HepG2 (cell line): ENCODE data around the gene STX10. TPM values are rescaled to one million over a fixed set of nuclear protein-coding genes. Genes with fewer than 3 reads are reported as not detected.

ENCODE experiments used
- DNMT1 ChIP-seq: sonication (generic); formaldehyde crosslinking; IDR thresholded peaks from 2 replicates; pipeline ENCODE4 v1.5.1; 2020; ENCODE audit warnings: mild to moderate bottlenecking, missing genetic modification reagents
- HDAC2 ChIP-seq: sonication (generic); formaldehyde crosslinking; IDR thresholded peaks from 2 replicates; pipeline ENCODE4 v1.4.0; 2020; ENCODE audit warnings: missing genetic modification reagents
- HMG20B ChIP-seq: conservative IDR thresholded peaks from 2 replicates; pipeline ENCODE4 v1.6.1; 2016; ENCODE audit warnings: missing genetic modification reagents, missing compliant biosample characterization
- HNRNPLL ChIP-seq: fragments of 200-400 bp; formaldehyde crosslinking; IDR thresholded peaks from 2 replicates; pipeline ENCODE4 v1.6.1; 2017; ENCODE audit warnings: mild to moderate bottlenecking, low read depth, low read length; ENCODE audit not compliant: poor library complexity, severe bottlenecking
- ISX ChIP-seq: sonication (generic); formaldehyde crosslinking; conservative IDR thresholded peaks from 2 replicates; pipeline ENCODE4 v1.5.0; 2020; ENCODE audit warnings: missing genetic modification reagents
- JUN ChIP-seq: sonication (generic); formaldehyde crosslinking; IDR thresholded peaks from 2 replicates; pipeline ENCODE4 v1.4.0; 2020; ENCODE audit warnings: mild to moderate bottlenecking, missing genetic modification reagents
- ZNF160 ChIP-seq: sonication (generic); formaldehyde crosslinking; IDR thresholded peaks from 2 replicates; pipeline ENCODE4 v1.8.0; 2022; ENCODE audit warnings: mild to moderate bottlenecking, inconsistent platforms, missing genetic modification reagents
- ZNF331 ChIP-seq: sonication (generic); formaldehyde crosslinking; IDR thresholded peaks from 2 replicates; pipeline ENCODE4 v1.4.0; 2020; ENCODE audit warnings: missing genetic modification reagents
- ZNF510 ChIP-seq: sonication (generic); formaldehyde crosslinking; IDR thresholded peaks from 2 replicates; pipeline ENCODE4 v1.4.0; 2020; ENCODE audit warnings: low read depth, mild to moderate bottlenecking, missing genetic modification reagents
- polyA plus RNA-seq, 8 experiments: library from polyadenylated mRNA; depleted of rRNA in 3 of 8; stranded (reverse) in 7 of 8; unstranded in 1 of 8; fragments of >200 nt; fragmentation: Illumina TruSeq in 4 of 8; extraction: Trizol in 4 of 8; gene quantifications; 2 replicates each; pipeline versions ENCODE4 v1.2.1 to v1.2.3, GENCODE V29; 2011 to 2016; ENCODE audit warnings: low read depth in 4 of 8, missing spikeins in 1 of 8, mixed read lengths in 1 of 8; ENCODE audit not compliant: insufficient read depth in 1 of 8
- total RNA-seq, 5 experiments: library from RNA; depleted of rRNA; stranded (reverse); fragments of >200 nt; fragmentation: Illumina TruSeq; extraction: Trizol; gene quantifications; 2 replicates each; pipeline ENCODE4 v1.2.3, GENCODE V29; 2016; ENCODE audit warnings: low read depth in 1 of 5
- TF ChIP-seq, protein P1 (sequence below): sonication (generic); formaldehyde crosslinking; IDR thresholded peaks from 2 replicates; pipeline ENCODE4 v1.5.0; 2020; ENCODE audit warnings: mild to moderate bottlenecking, missing genetic modification reagents, borderline replicate concordance
- TF ChIP-seq, protein P2 (sequence below): sonication (generic); formaldehyde crosslinking; IDR thresholded peaks from 2 replicates; pipeline ENCODE4 v1.4.0; 2020; ENCODE audit warnings: missing genetic modification reagents, borderline replicate concordance

Gene STX10
- total and polyA plus RNA-seq, 2 of the 13 experiments (the other 11 are each of a cell fraction or from before 2014, with no cell fraction given), result 47.9 to 66.4 TPM

DNA sequence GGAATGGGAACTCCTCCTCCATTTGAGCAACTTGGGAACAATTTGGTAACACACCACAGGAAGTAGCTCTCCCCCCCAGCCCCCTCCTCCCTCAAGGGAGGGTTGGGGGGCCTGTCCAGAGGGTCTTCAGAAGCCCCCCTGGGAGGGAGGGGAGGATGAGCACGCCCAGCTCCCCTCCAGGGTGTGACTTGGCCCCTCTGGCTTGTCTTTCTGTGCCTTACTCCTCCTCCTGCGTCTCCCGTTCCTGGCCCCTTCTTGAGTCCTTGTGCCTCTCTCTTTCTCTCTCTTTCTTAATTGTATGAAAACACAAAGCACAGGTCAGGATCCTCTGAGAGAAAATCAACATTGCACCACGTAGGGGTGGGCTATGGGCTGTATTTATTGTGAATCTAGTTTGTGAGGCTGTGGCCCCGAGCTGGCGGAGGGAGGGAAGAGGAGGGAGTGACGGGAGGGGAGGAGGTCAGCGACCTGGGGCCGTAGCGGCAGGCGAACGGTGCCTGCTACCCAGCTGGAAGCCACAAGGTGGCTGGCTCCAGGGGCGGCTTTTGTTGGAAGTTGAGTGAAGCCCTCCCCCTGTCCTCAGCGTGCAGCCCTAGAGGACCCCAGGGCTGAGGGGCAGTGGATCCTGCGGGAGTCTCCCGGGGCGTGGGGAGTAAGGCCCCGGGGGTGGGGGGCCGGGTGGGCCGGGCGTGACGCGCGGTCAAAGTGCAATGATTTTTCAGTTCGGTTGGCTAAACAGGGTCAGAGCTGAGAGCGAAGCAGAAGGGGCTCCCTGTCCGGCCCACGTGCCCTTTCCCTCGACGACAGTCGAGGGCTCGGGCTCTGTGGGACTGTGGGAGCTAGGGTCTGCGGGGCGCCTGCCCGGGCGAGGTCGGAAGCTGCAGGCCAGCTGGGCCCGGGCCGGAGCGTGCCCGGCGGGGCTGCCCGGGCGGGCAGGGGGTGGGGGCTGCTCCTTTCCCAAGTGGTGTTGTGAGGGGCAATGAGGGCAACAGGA is 53.9 kb downstream of the STX10 start (continued):
- TF ChIP-seq, protein P1, sequence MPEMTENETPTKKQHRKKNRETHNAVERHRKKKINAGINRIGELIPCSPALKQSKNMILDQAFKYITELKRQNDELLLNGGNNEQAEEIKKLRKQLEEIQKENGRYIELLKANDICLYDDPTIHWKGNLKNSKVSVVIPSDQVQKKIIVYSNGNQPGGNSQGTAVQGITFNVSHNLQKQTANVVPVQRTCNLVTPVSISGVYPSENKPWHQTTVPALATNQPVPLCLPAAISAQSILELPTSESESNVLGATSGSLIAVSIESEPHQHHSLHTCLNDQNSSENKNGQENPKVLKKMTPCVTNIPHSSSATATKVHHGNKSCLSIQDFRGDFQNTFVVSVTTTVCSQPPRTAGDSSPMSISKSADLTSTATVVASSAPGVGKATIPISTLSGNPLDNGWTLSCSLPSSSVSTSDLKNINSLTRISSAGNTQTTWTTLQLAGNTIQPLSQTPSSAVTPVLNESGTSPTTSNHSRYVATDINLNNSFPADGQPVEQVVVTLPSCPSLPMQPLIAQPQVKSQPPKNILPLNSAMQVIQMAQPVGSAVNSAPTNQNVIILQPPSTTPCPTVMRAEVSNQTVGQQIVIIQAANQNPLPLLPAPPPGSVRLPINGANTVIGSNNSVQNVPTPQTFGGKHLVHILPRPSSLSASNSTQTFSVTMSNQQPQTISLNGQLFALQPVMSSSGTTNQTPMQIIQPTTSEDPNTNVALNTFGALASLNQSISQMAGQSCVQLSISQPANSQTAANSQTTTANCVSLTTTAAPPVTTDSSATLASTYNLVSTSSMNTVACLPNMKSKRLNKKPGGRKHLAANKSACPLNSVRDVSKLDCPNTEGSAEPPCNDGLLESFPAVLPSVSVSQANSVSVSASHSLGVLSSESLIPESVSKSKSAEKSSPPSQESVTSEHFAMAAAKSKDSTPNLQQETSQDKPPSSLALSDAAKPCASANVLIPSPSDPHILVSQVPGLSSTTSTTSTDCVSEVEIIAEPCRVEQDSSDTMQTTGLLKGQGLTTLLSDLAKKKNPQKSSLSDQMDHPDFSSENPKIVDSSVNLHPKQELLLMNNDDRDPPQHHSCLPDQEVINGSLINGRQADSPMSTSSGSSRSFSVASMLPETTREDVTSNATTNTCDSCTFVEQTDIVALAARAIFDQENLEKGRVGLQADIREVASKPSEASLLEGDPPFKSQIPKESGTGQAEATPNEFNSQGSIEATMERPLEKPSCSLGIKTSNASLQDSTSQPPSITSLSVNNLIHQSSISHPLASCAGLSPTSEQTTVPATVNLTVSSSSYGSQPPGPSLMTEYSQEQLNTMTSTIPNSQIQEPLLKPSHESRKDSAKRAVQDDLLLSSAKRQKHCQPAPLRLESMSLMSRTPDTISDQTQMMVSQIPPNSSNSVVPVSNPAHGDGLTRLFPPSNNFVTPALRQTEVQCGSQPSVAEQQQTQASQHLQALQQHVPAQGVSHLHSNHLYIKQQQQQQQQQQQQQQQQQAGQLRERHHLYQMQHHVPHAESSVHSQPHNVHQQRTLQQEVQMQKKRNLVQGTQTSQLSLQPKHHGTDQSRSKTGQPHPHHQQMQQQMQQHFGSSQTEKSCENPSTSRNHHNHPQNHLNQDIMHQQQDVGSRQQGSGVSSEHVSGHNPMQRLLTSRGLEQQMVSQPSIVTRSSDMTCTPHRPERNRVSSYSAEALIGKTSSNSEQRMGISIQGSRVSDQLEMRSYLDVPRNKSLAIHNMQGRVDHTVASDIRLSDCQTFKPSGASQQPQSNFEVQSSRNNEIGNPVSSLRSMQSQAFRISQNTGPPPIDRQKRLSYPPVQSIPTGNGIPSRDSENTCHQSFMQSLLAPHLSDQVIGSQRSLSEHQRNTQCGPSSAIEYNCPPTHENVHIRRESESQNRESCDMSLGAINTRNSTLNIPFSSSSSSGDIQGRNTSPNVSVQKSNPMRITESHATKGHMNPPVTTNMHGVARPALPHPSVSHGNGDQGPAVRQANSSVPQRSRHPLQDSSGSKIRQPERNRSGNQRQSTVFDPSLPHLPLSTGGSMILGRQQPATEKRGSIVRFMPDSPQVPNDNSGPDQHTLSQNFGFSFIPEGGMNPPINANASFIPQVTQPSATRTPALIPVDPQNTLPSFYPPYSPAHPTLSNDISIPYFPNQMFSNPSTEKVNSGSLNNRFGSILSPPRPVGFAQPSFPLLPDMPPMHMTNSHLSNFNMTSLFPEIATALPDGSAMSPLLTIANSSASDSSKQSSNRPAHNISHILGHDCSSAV, result no peak
- TF ChIP-seq JUN (CRISPR knock-in tag) (no peak), ISX (CRISPR knock-in tag) (no peak), DNMT1 (CRISPR knock-in tag) (no peak), HDAC2 (CRISPR knock-in tag) (no peak), ZNF331 (no peak; the same call in 1 of the 2 replicates), HMG20B (no peak), ZNF160 (CRISPR knock-in tag) (0 out of 2 replicates have a peak, but pooled peaks have one; percentile 45), ZNF510 (CRISPR knock-in tag) (no peak), HNRNPLL (peak; percentile 38)
- TF ChIP-seq, protein P2, sequence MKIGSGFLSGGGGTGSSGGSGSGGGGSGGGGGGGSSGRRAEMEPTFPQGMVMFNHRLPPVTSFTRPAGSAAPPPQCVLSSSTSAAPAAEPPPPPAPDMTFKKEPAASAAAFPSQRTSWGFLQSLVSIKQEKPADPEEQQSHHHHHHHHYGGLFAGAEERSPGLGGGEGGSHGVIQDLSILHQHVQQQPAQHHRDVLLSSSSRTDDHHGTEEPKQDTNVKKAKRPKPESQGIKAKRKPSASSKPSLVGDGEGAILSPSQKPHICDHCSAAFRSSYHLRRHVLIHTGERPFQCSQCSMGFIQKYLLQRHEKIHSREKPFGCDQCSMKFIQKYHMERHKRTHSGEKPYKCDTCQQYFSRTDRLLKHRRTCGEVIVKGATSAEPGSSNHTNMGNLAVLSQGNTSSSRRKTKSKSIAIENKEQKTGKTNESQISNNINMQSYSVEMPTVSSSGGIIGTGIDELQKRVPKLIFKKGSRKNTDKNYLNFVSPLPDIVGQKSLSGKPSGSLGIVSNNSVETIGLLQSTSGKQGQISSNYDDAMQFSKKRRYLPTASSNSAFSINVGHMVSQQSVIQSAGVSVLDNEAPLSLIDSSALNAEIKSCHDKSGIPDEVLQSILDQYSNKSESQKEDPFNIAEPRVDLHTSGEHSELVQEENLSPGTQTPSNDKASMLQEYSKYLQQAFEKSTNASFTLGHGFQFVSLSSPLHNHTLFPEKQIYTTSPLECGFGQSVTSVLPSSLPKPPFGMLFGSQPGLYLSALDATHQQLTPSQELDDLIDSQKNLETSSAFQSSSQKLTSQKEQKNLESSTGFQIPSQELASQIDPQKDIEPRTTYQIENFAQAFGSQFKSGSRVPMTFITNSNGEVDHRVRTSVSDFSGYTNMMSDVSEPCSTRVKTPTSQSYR (CRISPR knock-in tag), result no peak; the same call in 1 of the 2 replicates
